ENCODE data around the gene PASK.

GRCh38 chr2:241116606-241117560, 32.4 kb downstream of the PASK start:
- TF ChIP-seq CTCF (IDR thresholded peaks at IDR 0.05) (no peak), POLR2A (IDR thresholded peaks at IDR 0.05) (no peak)
